GM23338 (cell line): ENCODE results near the gene ZBTB20.

ENCODE experiments used
- CREB1 ChIP-seq: fragments of 250-450 bp; sonication (Bioruptor Pico); IDR thresholded peaks from 2 replicates; pipeline ENCODE4 v1.5.0; 2020; ENCODE audit warnings: low read depth, mild to moderate bottlenecking, moderate library complexity
- CTCF ChIP-seq, 2 experiments: fragments of 200-600 bp in 1 of 2; sonication (generic) in 1 of 2; conservative IDR thresholded peaks; 2 replicates each; pipeline versions ENCODE4 v1.5.1 to v1.6.1; 2016 to 2017; ENCODE audit warnings: antibody characterized with exemption in 2 of 2, low read depth in 2 of 2, mild to moderate bottlenecking in 2 of 2, moderate library complexity in 1 of 2
- ETS1 ChIP-seq: IDR thresholded peaks from 2 replicates; pipeline ENCODE4 v1.6.1; 2016; ENCODE audit warnings: antibody characterized with exemption
- EZH2 ChIP-seq: fragments of 200-600 bp; sonication (generic); IDR thresholded peaks from one replicate; pipeline ENCODE4 v1.8.0; 2017; ENCODE audit warnings: antibody characterized with exemption, mild to moderate bottlenecking, low read depth; ENCODE audit not compliant: unreplicated experiment
- EZH2phosphoT487 ChIP-seq: fragments of 200-600 bp; sonication (generic); IDR thresholded peaks from one replicate; pipeline ENCODE4 v1.8.1; 2018; ENCODE audit warnings: antibody characterized with exemption; ENCODE audit not compliant: unreplicated experiment
- JUNB ChIP-seq: IDR thresholded peaks from one replicate; pipeline ENCODE4 v1.6.1; 2016; ENCODE audit warnings: antibody characterized with exemption; ENCODE audit not compliant: unreplicated experiment
- NANOG ChIP-seq: IDR thresholded peaks from 2 replicates; pipeline ENCODE4 v1.6.1; 2016; ENCODE audit warnings: antibody characterized with exemption, borderline replicate concordance
- POLR2AphosphoS5 ChIP-seq: IDR thresholded peaks from 2 replicates; pipeline ENCODE4 v1.6.1; 2016; ENCODE audit warnings: antibody characterized with exemption, low read depth
- REST ChIP-seq: IDR thresholded peaks from one replicate; pipeline ENCODE4 v1.6.1; 2018; ENCODE audit warnings: antibody characterized with exemption; ENCODE audit not compliant: unreplicated experiment
- STAT1 ChIP-seq: IDR thresholded peaks from one replicate; pipeline ENCODE4 v1.6.1; 2016; ENCODE audit warnings: antibody characterized with exemption; ENCODE audit not compliant: unreplicated experiment
- ZNF114 ChIP-seq: fragments of 250-450 bp; sonication (Bioruptor Pico); IDR thresholded peaks from 2 replicates; pipeline ENCODE4 v1.5.0; 2020; ENCODE audit warnings: mild to moderate bottlenecking, moderate library complexity
- ZNF331 ChIP-seq: fragments of 250-450 bp; sonication (Bioruptor Pico); IDR thresholded peaks from 2 replicates; pipeline ENCODE4 v1.5.0; 2020; ENCODE audit warnings: low read depth, mild to moderate bottlenecking, moderate library complexity

- TF ChIP-seq ETS1 (no peak), CREB1 (CRISPR knock-in tag) (no peak), CTCF (conservative IDR thresholded peaks at IDR 0.05; ENCODE audit: low read depth in 2 of 2) (no peak), REST (no peak), EZH2 (no peak), JUNB (no peak), NANOG (no peak), POLR2AphosphoS5 (no peak), EZH2phosphoT487 (no peak), ZNF331 (CRISPR knock-in tag) (no peak), ZNF114 (CRISPR knock-in tag) (no peak), STAT1 (no peak)
These were observed 4.8 kb upstream of the ZBTB20 start for GRCh38 chr3:115151921-115152320.
